ENCODE data around the gene COL25A1.
A peak's percentile ranks its signal among the peaks of the same experiment; 100 is the strongest.

COL25A1 gene

DNA sequence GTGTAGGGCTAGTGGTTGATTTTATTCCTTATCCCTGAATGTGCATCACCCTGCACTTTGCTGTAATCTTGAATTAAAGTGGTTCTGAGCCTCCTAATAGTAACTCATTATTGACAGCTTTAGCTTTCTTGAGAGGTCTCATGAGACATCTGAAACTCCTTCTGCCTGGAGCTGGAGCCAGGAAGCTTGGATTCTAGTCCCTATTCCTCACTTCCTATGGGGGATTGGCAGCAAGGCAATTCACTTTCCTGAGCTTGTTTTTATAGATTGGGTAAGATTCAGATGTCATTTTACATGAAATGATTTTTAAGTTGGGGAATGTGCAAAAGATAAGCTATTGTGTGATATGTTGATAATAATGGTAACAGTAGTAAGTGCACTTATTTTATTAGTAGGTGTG lies 522.5 kb downstream of the COL25A1 start:
- Histone ChIP-seq H3K27ac (ENCODE audit: low read depth, low read length) (no peak overlapping the region), H3K4me3 (ENCODE audit: low read depth, low read length) (no peak overlapping the region), H2AFZ (ENCODE audit: low read length, unreplicated experiment) (no peak overlapping the region), H3K36me3 (ENCODE audit: insufficient read depth, low read length) (no peaks in the 10 kb centered on the region), H3K79me2 (ENCODE audit: control insufficient read depth, insufficient read depth, low read length, unreplicated experiment) (no peaks in the 10 kb centered on the region), H3K4me1 (ENCODE audit: control insufficient read depth, insufficient read depth, low read length, unreplicated experiment) (no peaks in the 10 kb centered on the region), H3K27me3 (ENCODE audit: insufficient read depth, low read length) (no peaks in the 10 kb centered on the region)

DNA sequence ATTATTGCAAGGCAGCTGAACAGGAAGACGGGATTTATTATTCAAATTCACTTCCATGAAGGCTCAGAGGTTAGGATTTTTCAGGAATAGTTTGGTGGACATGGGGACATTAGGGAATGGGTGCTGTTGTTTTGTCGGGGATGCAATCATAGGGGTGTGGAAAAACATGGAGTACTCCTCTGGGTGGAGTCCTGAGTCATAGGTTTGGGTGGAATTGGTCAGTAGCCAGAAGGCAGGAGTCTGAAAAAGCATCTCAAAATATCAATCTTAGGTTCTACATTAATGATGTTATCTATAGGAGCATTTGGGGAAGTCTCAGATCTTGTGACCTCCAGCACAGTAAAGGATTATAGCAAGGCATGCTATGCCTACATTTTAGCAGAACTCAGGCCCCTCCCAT lies 525.1 kb downstream of the COL25A1 start:
- Histone ChIP-seq H3K4me1 (ENCODE audit: control insufficient read depth, insufficient read depth, low read length, unreplicated experiment) (no peaks in the 10 kb centered on the region), H3K79me2 (ENCODE audit: control insufficient read depth, insufficient read depth, low read length, unreplicated experiment) (no peaks in the 10 kb centered on the region), H3K36me3 (ENCODE audit: insufficient read depth, low read length) (no peaks in the 10 kb centered on the region), H3K4me3 (ENCODE audit: low read depth, low read length) (no peak overlapping the region), H3K27ac (ENCODE audit: low read depth, low read length) (no peak overlapping the region), H2AFZ (ENCODE audit: low read length, unreplicated experiment) (no peak overlapping the region), H3K27me3 (ENCODE audit: insufficient read depth, low read length) (no peaks in the 10 kb centered on the region)

DNA sequence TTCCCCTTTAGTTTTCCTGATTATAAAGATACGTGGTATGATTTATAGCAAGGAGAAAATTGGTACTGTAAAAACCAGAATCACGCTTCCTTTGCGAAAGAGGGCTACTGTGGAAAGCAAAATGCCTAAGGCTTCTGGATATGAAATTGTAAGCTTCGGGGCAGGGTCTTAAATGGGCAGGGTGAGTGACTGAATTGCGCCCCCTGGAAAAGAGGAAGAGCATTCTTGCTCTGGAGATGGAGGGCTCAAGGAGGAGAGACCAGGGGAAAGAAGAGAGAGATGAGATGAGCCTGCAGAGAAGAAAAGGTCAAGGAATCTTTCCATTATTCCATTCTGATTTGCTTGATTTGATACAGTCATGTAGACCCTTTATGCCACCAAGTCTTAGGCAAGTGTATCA lies 526.5 kb downstream of the COL25A1 start:
- Histone ChIP-seq H2AFZ (ENCODE audit: low read length, unreplicated experiment) (no peak overlapping the region), H3K4me1 (ENCODE audit: control insufficient read depth, insufficient read depth, low read length, unreplicated experiment) (no peaks in the 10 kb centered on the region), H3K4me3 (ENCODE audit: low read depth, low read length) (no peak overlapping the region), H3K36me3 (ENCODE audit: insufficient read depth, low read length) (no peaks in the 10 kb centered on the region), H3K27me3 (ENCODE audit: insufficient read depth, low read length) (no peaks in the 10 kb centered on the region), H3K27ac (ENCODE audit: low read depth, low read length) (no peak overlapping the region), H3K79me2 (ENCODE audit: control insufficient read depth, insufficient read depth, low read length, unreplicated experiment) (no peaks in the 10 kb centered on the region)

DNA sequence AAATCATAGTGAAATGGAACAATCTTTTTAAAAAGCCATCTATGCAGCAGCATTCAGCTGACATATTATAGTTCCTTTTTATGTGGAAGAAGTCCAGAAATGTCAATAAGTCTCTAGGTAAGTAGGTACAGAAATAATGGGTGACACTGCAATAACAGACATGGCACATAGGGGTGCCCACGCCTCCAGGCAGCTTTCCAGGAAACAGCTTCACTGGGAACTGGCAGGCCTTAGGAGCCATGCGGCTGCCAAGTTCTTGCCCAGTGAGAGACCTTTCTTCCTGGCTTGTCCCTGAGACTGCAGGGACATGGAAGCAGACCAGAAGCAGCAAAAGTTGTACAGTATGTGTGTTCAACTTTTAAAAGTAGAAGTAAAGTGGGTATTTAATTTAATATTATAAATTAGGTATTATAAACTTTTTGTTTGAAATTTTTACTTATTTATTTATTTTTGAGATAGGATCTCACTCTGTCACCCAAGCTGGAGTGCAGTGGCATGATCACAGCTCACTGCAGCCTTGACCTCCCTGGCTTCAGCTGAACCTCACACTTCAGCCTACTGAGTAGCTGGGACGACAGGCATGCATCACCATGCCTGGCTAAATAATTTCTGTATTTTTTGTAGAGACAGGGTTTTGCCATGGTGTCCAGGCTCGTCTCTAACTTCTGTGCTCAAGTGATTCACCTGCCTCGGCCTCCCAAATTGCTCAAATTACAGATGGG lies 527.5 kb downstream of the COL25A1 start:
- Histone ChIP-seq H3K27me3 (ENCODE audit: insufficient read depth, low read length) (no peaks in the 10 kb centered on the region), H3K27ac (ENCODE audit: low read depth, low read length) (no peak overlapping the region), H3K79me2 (ENCODE audit: control insufficient read depth, insufficient read depth, low read length, unreplicated experiment) (no peaks in the 10 kb centered on the region), H3K36me3 (ENCODE audit: insufficient read depth, low read length) (no peaks in the 10 kb centered on the region), H3K4me1 (ENCODE audit: control insufficient read depth, insufficient read depth, low read length, unreplicated experiment) (no peaks in the 10 kb centered on the region), H3K4me3 (ENCODE audit: low read depth, low read length) (no peak overlapping the region), H2AFZ (ENCODE audit: low read length, unreplicated experiment) (no peak overlapping the region)

DNA sequence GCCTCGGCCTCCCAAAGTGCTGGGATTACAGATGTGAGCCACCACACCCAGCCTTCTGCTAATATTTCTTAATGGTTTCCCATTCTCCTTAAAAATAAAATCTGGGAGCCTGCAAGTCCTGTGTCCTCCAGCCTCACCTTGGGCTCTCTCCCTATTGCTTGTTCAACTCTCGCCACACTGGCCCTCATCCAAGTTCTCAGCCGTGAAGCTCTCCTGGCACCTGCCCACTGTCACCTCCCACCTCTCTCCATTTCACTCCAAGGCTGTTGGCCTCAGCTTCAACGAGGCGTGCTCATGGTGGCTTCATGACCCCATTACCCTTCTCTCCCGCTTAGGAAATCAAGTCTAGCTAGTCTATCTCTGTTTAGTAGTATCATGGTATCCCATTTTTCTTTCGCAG lies 530.1 kb downstream of the COL25A1 start:
- Histone ChIP-seq H3K4me3 (ENCODE audit: low read depth, low read length) (no peak overlapping the region), H3K4me1 (ENCODE audit: control insufficient read depth, insufficient read depth, low read length, unreplicated experiment) (no peaks in the 10 kb centered on the region), H3K36me3 (ENCODE audit: insufficient read depth, low read length) (no peaks in the 10 kb centered on the region), H3K79me2 (ENCODE audit: control insufficient read depth, insufficient read depth, low read length, unreplicated experiment) (no peaks in the 10 kb centered on the region), H3K27ac (ENCODE audit: low read depth, low read length) (no peak overlapping the region), H2AFZ (ENCODE audit: low read length, unreplicated experiment) (no peak overlapping the region), H3K27me3 (ENCODE audit: insufficient read depth, low read length) (peaks cover 2% of the 10 kb centered on the region)

DNA sequence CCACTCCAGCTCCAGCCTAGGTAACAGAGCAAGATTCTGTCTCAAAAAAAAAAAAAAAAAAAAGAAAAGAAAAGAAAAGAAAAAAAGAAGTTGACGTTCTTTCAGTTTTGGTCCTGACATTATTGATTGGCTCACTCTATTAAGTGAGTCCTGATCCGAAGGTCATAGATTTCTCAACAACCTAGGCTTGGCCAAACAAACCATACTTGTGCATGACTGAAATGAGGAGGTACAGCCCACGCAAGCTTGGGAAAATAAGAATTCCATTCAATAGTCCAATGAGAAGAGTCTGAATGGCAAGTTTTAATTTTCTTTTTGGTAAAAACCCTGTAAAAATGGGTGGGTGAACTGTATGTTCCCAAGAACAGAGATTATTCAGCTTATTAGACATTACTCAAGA lies 536.4 kb downstream of the COL25A1 start:
- no peaks in the 10 kb centered on the region for H3K79me2 ChIP-seq (ENCODE audit: control insufficient read depth, insufficient read depth, low read length, unreplicated experiment)
- H3K36me3 ChIP-seq (ENCODE audit: insufficient read depth, low read length), result no peaks in the 10 kb centered on the region
- H3K27ac ChIP-seq (ENCODE audit: low read depth, low read length), result no peak overlapping the region
- no peak overlapping the region for H3K4me3 ChIP-seq (ENCODE audit: low read depth, low read length)
- no peaks in the 10 kb centered on the region for H3K4me1 ChIP-seq (ENCODE audit: control insufficient read depth, insufficient read depth, low read length, unreplicated experiment)
- no peak overlapping the region for H2AFZ ChIP-seq (ENCODE audit: low read length, unreplicated experiment)
- H3K27me3 ChIP-seq (ENCODE audit: insufficient read depth, low read length), result peaks cover 45% of the 10 kb centered on the region

DNA sequence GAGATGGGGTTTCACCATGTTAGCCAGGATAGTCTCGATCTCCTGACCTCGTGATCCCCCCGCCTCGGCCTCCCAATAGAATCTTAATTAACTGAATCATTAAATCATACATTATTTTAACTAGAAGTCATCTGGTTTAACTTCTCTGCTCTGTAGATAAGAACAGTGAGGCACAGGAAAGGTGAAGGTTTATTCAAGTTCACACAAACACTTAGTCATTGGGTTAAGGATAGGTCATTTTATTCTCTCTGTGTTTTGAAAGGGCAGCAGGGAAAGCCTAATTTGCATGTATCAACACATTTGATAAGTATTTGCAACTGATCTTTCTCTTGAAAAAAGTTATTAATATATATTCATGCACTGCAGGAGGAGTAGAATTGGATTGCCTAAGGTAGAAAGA lies 538.5 kb downstream of the COL25A1 start:
- no peak overlapping the region for H3K4me3 ChIP-seq (ENCODE audit: low read depth, low read length)
- no peak overlapping the region for H3K27ac ChIP-seq (ENCODE audit: low read depth, low read length)
- H3K27me3 ChIP-seq (ENCODE audit: insufficient read depth, low read length), result peaks cover 57% of the 10 kb centered on the region

DNA sequence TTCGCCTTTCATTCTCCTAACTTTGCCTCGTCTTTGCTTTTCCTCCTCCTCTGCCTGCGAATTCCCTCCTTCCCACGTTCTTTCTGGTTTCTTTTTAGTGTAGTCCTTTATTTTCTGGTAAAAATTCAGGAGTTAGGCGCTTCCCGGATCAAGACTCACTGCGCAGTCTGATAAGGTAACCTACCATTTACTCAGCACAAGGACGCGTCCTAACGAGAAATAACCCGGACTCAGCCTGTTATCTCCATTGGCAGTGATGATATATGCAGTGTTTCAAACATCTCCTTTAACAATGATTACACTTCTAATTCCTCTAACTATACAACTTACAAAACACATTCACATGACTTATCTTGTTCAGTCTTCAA lies 539.2 kb downstream of the COL25A1 start:
- Histone ChIP-seq H3K79me2 (ENCODE audit: control insufficient read depth, insufficient read depth, low read length, unreplicated experiment) (no peaks in the 10 kb centered on the region), H3K27me3 (ENCODE audit: insufficient read depth, low read length) (peaks cover 57% of the 10 kb centered on the region), H3K4me1 (ENCODE audit: control insufficient read depth, insufficient read depth, low read length, unreplicated experiment) (no peaks in the 10 kb centered on the region), H3K36me3 (ENCODE audit: insufficient read depth, low read length) (no peaks in the 10 kb centered on the region), H2AFZ (ENCODE audit: low read length, unreplicated experiment) (peak overlapping the region; percentile 72), H3K27ac (ENCODE audit: low read depth, low read length) (no peak overlapping the region), H3K4me3 (ENCODE audit: low read depth, low read length) (peak overlapping the region; percentile 69)

More for the DNA sequence above, 538.5 kb downstream of the COL25A1 start:
- Histone ChIP-seq H2AFZ (ENCODE audit: low read length, unreplicated experiment) (no peak overlapping the region), H3K79me2 (ENCODE audit: control insufficient read depth, insufficient read depth, low read length, unreplicated experiment) (no peaks in the 10 kb centered on the region), H3K36me3 (ENCODE audit: insufficient read depth, low read length) (no peaks in the 10 kb centered on the region), H3K4me1 (ENCODE audit: control insufficient read depth, insufficient read depth, low read length, unreplicated experiment) (no peaks in the 10 kb centered on the region)

DNA sequence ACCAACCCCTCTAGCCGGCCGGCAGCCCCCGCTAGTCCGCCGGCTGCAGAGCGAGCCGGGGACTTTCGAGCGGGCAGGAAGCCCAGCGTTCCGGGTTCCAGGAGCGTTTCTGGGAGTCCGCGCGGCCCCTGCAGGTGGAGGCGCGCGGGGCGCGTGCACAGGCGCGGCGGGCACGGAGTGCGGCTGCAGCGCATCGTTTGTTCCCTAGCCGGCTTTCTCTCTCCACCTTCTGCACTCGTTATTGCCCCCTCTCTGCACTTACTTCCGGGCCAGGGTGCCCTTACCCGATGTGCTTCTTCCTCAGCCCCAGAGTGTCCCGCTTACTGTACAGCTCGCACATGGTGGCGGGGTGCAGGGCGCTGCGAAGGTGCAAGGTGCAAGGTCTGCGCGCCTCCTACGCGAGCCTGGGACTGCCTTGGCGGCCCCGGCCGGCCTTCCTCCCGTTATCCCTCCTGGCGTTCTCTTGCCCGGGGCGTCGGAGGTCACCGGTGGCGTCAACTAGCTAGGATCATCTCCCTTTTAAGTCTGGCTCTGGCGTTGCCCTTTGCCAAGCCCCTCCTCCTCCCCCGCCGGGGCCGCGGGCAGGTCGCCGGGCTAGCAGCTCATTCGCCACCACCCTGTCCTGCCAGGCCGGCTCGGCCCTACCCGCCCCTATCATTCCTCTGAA lies 539.8 kb downstream of the COL25A1 start, which contains the start of gene ETNPPL:
Gene ETNPPL (minus strand): TSS at position 495 of the 667 bp plus-strand sequence. CDS start 155 bp downstream, at position 340.
- H2AFZ ChIP-seq (ENCODE audit: low read length, unreplicated experiment), result peak within 1 kb of the TSS; percentile 72
- H3K4me3 ChIP-seq (ENCODE audit: low read depth, low read length), result peak within 1 kb of the TSS; percentile 69
- peaks cover 57% of the 10 kb centered on the region for H3K27me3 ChIP-seq (ENCODE audit: insufficient read depth, low read length)
- no peak within 1 kb of the TSS for H3K27ac ChIP-seq (ENCODE audit: low read depth, low read length)
- no peaks in the 10 kb centered on the region for H3K36me3 ChIP-seq (ENCODE audit: insufficient read depth, low read length)
- no peaks in the 10 kb centered on the region for H3K79me2 ChIP-seq (ENCODE audit: control insufficient read depth, insufficient read depth, low read length, unreplicated experiment)
- no peaks in the 10 kb centered on the region for H3K4me1 ChIP-seq (ENCODE audit: control insufficient read depth, insufficient read depth, low read length, unreplicated experiment)
